ENCODE measurements around the gene ADAM12.
A peak's percentile ranks its signal among the peaks of the same experiment; 100 is the strongest.
"Not testable (repeated sequence)": the region's sequence is repeated elsewhere in the genome, so short reads cannot be mapped to it uniquely, and the experiment has no call there.

The ADAM12 gene

GRCh38 chr10:126402721-126403695 is 14.7 kb upstream of the ADAM12 start:
- DNase-seq = no peak

DNA sequence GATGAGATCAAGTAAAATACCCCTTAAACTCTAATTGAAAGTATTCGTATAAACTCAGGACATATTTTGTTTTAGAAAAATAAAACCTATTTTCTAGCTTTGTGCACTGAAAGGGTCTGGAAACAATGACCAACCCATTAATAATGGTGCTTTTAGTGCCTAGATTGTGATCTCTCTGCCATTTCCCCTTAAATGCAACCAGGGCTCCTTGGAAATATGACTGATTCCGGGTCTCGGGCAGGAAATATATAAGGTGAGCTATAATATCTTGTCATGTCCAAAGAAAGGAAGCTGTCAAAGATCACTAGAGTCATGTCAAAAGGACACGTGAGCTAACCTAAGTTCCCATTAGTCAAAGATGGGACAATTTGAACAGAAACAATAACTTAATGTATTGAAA is 12.4 kb upstream of the ADAM12 start:
- no peak for DNase-seq

GRCh38 chr10:126398924-126399323 is 10.6 kb upstream of the ADAM12 start:
- DNase-seq = peak; percentile 59

GRCh38 chr10:126398383-126398743 is 10.1 kb upstream of the ADAM12 start:
- no peak for DNase-seq

DNA sequence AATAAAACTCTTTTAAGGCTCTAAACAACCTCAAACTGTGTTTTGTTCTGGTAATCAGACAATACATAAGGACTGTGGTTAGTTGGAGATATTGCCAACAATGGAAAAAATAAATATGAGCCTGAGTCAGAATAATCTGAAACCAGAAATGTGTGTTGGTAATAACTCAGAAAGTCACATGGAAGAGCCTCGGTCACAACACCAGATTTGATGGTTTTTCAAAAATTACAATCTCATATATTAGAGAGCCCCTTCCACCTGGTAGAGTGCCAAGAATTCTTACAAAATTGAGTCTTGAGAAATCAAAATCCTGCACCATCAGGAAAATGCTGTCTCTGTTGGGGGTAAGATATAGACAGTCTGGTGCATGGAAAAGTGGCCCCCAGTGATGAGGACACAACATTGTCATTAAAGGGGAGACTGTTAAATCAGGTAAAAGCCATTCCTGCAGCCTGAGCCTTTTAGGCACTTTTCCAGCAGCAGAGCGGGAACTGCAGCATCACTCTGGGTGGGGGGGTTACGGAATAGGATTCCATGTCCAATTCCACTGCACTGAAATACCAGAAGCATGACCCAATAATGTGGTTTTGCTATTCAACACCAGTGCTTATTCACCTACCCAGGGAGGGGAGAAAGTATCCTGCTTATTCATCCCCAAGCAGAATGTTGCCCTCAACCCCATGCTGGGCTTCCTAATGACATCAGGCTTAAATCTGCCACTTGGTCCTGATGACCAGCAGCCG is 9.5 kb upstream of the ADAM12 start:
- peak; percentile 99 for DNase-seq

GRCh38 chr10:126397156-126397555 is 8.9 kb upstream of the ADAM12 start:
- DNase-seq = peak; percentile 57

DNA sequence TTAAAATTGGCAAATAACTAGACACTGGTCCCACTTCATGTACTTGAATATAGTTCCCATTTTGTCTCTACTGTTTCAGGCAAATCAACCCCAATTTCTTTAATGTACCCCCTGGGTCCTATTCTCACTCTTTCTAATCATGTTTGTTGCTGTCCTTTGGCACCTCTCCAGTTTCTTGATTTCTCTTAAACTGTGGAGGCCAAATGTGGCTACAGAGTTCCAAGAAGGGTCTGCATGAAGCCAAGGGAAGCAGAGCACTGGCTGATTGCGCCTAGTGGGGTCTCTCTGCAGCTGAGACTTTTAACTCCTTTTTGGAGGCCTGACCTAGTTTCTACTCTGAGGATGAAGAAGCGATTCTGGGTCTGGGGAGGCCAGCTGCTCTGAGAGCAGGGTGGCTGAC is 6.7 kb upstream of the ADAM12 start:
- DNase-seq = no peak

- no peak for DNase-seq
Measured at GRCh38 chr10:126393076-126393475, 4.8 kb upstream of the ADAM12 start.

DNA sequence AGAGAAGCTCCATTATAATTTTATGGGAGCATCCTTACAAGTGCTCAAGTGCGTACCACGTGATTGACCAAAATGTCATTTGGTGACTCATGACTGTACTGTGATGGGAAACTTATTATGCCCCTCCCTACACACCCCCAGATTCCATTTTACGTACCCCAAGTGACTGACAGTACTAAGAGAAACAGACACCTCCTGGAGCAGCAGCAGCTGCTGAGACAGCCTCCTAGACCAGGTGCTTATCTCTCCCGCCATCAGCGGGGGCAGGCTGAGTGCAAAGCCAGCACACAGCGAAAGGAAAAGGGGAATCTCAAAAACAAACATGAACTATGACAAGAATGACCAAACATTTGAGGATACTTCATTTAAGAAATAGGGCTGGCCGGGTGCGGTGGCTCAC is 4.2 kb upstream of the ADAM12 start:
- no peak for DNase-seq

DNA sequence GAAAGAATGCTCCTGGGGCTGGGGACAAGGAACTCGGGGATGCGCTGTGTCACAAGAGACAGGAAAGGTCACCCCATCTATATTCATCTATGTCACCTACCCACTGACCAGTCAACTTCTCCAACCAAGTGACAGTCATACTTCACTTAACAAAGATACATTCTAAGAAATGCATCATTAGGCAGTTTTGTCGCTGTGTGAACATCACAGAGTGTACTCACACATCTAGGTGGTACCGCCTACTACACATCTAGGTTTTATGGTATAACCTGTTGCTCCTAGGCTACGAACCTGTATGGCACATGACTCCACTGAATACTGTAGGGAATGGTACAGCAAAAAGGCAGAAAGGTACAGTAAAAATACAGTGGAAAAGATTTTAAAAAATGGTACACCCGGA is 3.8 kb upstream of the ADAM12 start:
- no peak for DNase-seq

DNA sequence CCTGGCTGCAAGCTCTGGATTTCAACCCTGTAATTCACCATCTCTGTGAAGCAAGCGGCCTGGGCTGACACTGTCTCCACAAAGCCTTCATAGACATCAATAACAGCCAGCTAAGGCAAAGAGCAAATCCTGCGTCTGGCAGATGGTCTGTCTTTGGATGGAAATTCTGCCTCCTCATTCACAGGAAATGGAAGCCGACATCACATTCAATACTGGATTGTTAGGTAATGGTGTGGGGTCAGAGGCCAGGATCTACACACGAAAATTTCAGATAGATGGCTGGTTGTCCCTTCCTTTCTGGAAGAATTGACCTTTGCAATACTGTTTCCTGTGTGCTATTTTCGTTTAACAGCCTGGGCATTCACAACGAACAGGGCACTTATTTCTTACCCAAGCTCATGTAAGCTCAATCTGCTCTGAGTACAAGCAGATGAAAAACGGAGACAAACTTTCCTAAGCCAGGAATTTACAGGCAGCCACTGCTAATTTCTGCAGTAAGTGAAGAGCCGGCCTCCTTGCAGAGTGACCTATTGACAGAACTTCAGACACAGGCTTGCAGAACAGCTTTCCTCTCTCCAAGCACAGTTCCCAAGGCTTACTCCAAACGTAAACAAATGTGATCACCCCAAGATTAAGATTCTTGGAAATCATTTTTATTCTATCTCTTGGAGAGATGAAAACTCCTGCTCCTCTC is 3.1 kb upstream of the ADAM12 start:
- DNase-seq = no peak

DNA sequence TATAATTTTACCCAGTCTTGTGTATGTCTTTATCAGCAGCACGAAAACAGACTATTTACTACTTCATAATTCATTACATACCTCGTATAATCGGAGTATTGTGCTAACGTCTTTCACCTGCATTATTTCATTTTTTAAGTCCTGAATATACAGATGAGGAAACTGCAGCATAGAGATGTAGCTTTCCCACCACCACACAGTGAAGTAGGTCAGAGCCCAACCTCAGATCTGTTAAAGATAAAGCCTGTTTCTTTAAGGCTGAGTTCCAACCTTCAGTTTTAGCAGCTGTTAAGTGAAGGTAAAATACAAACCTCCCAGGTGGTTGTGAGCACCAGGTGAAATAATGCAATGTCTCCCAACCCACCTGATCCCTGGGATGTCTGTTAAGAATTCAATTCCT is 2.0 kb upstream of the ADAM12 start:
- DNase-seq = no peak

- peak; percentile 82 for DNase-seq
Measured at GRCh38 chr10:126387041-126387921, 996 bp downstream of the ADAM12 start.

- peak; percentile 95 for DNase-seq
Measured at GRCh38 chr10:126384269-126384873, 3.9 kb downstream of the ADAM12 start.

- no peak for DNase-seq
Measured at GRCh38 chr10:126380352-126381076, 7.8 kb downstream of the ADAM12 start.

DNA sequence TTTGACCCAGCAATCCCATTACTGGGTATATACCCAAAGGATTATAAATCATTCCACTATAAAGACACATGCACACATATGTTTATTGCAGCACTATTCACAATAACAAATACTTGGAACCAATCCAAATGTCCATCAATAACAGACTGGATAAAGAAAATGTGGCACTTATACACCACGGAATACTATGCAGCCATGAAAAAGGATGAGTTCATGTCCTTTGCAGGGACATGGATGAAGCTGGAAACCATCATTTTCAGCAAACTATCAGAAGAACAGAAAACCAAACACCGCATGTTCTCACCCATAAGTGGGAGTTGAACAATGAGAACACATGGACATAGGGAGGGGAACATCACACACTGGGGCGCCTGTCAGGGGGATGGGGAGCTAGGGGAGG is 9.1 kb downstream of the ADAM12 start:
- DNase-seq = not testable (repeated sequence)

- peak; percentile 46 for DNase-seq
Measured at GRCh38 chr10:126376956-126377355, 11.3 kb downstream of the ADAM12 start.

- DNase-seq = no peak
Measured at GRCh38 chr10:126375926-126376554, 12.2 kb downstream of the ADAM12 start.

GRCh38 chr10:126375299-126375698 is 13.0 kb downstream of the ADAM12 start:
- no peak for DNase-seq

GRCh38 chr10:126374435-126374834 is 13.8 kb downstream of the ADAM12 start:
- no peak for DNase-seq

DNA sequence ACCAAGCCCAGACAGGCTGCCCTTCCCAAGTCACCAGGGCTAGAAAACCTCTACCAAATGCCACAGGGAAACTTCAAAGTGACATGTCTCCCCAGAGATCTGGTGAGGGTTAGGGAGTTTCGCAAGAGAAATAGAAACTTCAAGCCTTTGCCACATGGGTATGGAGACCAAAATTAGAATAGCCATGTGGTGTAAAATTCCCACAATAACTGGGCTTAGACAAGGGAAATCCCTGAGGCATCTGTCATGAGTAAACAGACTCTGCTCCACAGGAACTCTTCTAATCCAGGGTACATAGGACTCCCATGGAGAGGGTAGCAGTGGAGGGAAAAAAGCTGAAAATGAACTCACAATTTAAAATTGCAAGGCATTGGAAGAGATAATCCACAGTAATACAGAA is 14.3 kb downstream of the ADAM12 start:
- DNase-seq = peak; percentile 78

Measured in fibroblast of skin of right quadriceps (primary cell).